Activated T-helper 2 cell treated with anti-CD3 and anti-CD28 coated beads, Interferon-gamma antibody, Interleukin-2, Interleukin-4, amounts not matched to agents 10 μg/mL and 5 μg/mL and 100 μg/mL, durations not matched to agents 14 hours and 24 hours and 36 hours (primary cell): Measurements from ENCODE around the gene TFRC. TPM values are rescaled to one million over a fixed set of nuclear protein-coding genes. Genes with fewer than 3 reads are reported as not detected.
"Not testable (repeated sequence)": the region's sequence is repeated elsewhere in the genome, so short reads cannot be mapped to it uniquely, and the experiment has no call there.

Experiments
- DNase-seq: peaks from one replicate; pipeline ENCODE4 v3.0.0; 2021; ENCODE audit warnings: low spot score
- H3K27ac Mint-ChIP-seq: one replicate; pipeline ENCODE4 v1.8.0; 2021; ENCODE audit warnings: mixed read lengths
- H3K27me3 Mint-ChIP-seq: one replicate; pipeline ENCODE4 v1.8.0; 2021; ENCODE audit warnings: low read depth, mixed read lengths
- H3K36me3 Mint-ChIP-seq: one replicate; pipeline ENCODE4 v1.8.0; 2021; ENCODE audit warnings: low read depth, mixed read lengths
- H3K4me1 Mint-ChIP-seq: one replicate; pipeline ENCODE4 v1.8.0; 2021; ENCODE audit warnings: low read depth, mixed read lengths
- H3K4me3 Mint-ChIP-seq: one replicate; pipeline ENCODE4 v1.8.0; 2021; ENCODE audit warnings: low read depth, mild to moderate bottlenecking, moderate library complexity, mixed read lengths
- H3K9me3 Mint-ChIP-seq: one replicate; pipeline ENCODE4 v1.8.0; 2021; ENCODE audit warnings: mixed read lengths
- intact Hi-C: fragments of 100-400 bp; cut with micrococcal nuclease; formaldehyde crosslinking; loops from one replicate; pipeline ENCODE4 v1.15.1; 2023
- total RNA-seq: library from RNA; stranded (reverse); gene quantifications from 2 replicates; pipeline ENCODE4 v1.2.3, GENCODE V29; 2022

Gene TFRC
- total RNA-seq, 1 donor from 2014 or later, result 644 TPM

DNA sequence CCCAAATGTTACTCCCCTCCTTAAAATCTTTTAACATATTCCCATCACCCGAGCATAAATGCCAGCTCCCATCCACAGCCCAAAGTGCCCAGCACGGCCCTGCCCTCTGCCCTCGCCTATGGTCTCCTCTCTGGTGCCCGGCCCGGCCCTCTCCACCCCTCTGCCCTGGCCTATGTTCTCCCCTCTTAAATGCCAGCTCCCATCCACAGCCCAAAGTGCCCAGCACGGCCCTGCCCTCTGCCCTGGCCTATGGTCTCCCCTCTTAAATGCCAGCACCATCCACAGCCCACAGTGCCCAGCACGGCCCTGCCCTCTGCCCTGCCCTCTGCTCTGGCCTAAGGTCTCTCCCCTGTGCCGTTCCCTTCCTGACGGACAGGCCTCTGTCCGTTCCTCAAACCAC lies 76.6 kb downstream of the TFRC start:
- H3K4me1 Mint-ChIP-seq, H3K9me3 Mint-ChIP-seq, H3K4me3 Mint-ChIP-seq, H3K36me3 Mint-ChIP-seq, H3K27ac Mint-ChIP-seq, DNase-seq, intact Hi-C loops: not testable (repeated sequence)
- H3K27me3 Mint-ChIP-seq, result peaks cover 16% of the 10 kb centered on the region

DNA sequence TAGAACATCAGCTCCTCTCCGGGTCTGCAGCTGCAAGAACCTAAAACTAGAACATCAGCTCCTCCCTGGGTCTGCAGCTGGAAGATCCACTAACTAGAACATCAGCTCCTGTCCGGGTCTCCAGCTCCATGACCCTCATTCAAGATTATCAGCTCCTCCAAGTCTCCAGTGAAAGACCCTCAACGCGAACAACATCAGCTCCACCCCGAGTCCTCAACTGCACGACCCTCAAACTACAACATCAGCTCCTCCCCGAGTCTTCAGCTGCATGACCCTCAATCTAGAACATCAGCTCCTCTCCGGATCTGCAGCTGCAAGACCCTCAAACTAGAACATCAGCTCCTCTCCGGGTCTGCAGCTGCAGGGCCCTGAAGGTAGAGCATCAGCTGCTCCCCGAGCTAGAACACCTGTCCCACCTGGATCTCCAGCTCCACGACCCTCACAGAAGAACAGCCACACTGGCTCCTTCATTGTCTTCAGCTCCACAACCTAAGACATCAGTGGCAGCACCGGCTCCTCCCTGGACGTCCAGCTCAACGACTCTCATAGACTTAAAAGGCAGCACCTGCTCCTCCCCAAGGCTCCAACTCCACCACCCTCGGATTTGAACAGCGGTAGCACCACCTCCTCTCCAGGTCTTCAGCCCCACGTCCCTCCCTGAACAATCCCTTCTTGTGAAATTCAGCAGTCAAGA lies 77.4 kb downstream of the TFRC start:
- DNase-seq, H3K36me3 Mint-ChIP-seq, H3K4me3 Mint-ChIP-seq, intact Hi-C loops, H3K9me3 Mint-ChIP-seq, H3K4me1 Mint-ChIP-seq, H3K27me3 Mint-ChIP-seq, H3K27ac Mint-ChIP-seq: not testable (repeated sequence)

DNA sequence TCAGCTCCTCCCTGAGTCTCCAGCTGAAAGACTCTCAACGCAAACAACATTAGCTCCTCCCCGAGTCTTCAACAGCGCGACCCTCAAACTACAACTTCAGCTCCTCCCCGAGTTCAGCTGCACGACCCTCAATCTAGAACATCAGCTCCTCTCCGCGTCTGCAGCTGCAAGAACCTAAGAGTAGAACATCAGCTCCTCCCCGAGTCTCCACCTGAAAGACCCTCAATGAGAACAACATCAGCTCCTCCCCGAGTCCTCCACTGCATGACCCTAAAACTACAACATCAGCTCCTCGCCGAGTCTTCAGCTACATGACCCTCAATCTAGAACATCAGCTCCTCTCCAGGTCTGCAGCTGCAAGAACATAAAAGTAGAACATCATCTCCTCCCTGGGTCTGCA lies 78.3 kb downstream of the TFRC start:
- no peaks in the 10 kb centered on the region for H3K4me1 Mint-ChIP-seq
- H3K4me3 Mint-ChIP-seq, result no peak overlapping the region
- intact Hi-C loops, result no loop called here
- no peak for DNase-seq
- no peaks in the 10 kb centered on the region for H3K36me3 Mint-ChIP-seq
- H3K9me3 Mint-ChIP-seq, result no peaks in the 10 kb centered on the region
- no peak overlapping the region for H3K27ac Mint-ChIP-seq
- peaks cover 9% of the 10 kb centered on the region for H3K27me3 Mint-ChIP-seq

DNA sequence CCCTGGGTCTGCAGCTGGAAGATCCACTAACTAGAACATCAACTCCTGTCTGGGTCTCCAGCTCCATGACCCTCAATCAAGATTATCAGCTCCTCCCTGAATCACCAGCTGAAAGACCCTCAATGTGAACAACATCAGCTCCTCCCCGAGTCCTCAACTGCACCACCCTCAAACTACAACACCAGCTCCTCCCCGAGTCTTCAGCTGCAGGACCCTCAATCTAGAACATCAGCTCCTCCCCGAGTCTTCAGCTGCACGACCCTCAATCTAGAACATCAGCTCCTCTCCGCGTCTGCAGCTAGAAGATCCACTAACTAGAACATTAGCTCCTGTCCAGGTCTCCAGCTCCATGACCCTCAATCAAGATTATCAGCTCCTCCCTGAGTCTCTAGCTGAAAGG lies 79.2 kb downstream of the TFRC start:
- H3K27ac Mint-ChIP-seq, H3K36me3 Mint-ChIP-seq, H3K27me3 Mint-ChIP-seq, H3K4me1 Mint-ChIP-seq, H3K9me3 Mint-ChIP-seq, H3K4me3 Mint-ChIP-seq, intact Hi-C loops, DNase-seq: not testable (repeated sequence)

DNA sequence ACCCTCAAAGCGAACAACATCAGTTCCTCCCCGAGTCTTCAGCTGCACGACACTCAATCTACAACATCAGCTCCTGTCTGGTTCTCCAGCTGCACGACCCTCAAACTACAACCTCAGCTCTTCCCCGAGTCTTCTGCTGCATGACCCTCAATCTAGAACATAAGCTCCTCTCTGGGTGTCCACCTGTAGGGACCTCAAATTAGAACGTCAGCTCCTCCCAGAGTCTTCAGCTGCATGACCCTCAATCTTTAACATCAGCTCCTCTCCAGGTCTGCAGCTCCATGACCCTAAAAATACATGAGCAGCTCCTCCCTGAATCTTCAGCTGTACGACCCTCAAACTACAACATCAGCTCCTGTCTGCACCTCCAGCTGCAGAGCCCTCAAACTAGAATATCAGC lies 80.7 kb downstream of the TFRC start:
- DNase-seq, H3K27ac Mint-ChIP-seq, H3K36me3 Mint-ChIP-seq, H3K4me3 Mint-ChIP-seq, H3K4me1 Mint-ChIP-seq, intact Hi-C loops, H3K9me3 Mint-ChIP-seq: not testable (repeated sequence)
- H3K27me3 Mint-ChIP-seq, result peaks cover 12% of the 10 kb centered on the region

DNA sequence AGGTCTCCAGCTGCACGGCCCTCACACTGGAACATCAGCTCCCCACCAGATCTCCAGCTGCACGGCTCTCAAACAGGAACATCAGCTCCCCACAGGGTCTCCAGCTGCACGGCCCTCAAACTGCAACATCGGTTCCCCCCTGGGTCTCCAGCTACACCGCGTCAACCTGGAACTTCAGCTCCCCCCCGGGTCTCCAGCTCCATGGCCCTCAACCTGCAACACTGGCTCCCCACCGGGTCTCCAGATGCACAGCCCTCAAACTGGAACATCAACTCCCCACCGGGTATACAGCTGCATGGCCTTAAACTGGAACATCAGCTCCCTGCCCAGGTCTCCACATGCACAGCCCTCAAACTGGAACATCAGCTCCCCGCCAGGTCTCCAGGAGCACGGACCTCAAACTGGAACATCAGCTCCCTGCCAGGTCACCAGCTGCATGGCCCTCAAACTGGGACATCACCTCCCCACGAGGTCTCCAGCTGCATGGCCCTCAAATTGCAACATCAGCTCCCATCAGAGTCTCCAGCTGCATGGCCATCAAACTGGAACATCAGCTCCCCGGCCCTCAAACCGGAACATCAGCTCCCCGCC lies 81.4 kb downstream of the TFRC start:
- DNase-seq, H3K36me3 Mint-ChIP-seq, H3K4me1 Mint-ChIP-seq, intact Hi-C loops, H3K4me3 Mint-ChIP-seq, H3K27ac Mint-ChIP-seq, H3K9me3 Mint-ChIP-seq: not testable (repeated sequence)
- H3K27me3 Mint-ChIP-seq, result peaks cover 12% of the 10 kb centered on the region

DNA sequence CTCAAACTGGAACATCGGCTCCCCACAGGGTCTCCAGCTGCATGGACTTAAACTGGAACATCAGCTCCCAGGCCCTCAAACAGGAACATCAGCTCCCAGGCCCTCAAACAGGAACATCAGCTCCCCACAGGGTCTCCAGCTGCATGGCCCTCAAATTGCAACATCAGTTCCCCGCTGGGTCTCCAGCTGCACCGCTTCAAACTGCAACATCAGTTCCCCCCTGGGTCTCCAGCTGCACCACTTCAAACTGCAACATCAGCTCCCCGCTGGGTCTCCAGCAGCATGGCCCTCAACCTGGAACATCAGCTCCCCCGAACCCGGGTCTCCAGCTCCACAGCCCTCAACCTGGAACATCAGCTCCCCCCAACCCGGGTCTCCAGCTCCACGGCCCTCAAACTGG lies 82.0 kb downstream of the TFRC start:
- Mint-ChIP-seq H3K9me3 (no peaks in the 10 kb centered on the region), H3K27me3 (peaks cover 12% of the 10 kb centered on the region), H3K4me3 (no peak overlapping the region), H3K36me3 (no peaks in the 10 kb centered on the region), H3K4me1 (no peaks in the 10 kb centered on the region), H3K27ac (no peak overlapping the region)
- intact Hi-C loops, result no loop called here
- no peak for DNase-seq

Other genes with a start within 250 kb of the TFRC start
- gene TNK2, start 173.5 kb downstream of the TFRC start, total RNA-seq, result 122 and 123 TPM in 2 replicates
- gene ZDHHC19, start 129.3 kb upstream of the TFRC start, total RNA-seq, result not detected in 2 replicates
- gene SLC51A, start 134.4 kb upstream of the TFRC start, total RNA-seq, result not detected in 2 replicates
- gene PCYT1A, start 205.6 kb upstream of the TFRC start, total RNA-seq, result 49.2 and 53.7 TPM in 2 replicates
- 10.9 and 12.3 TPM in 2 replicates for gene DYNLT2B, start 236.2 kb upstream of the TFRC start, total RNA-seq